Measurements from ENCODE around the gene CIAPIN1.

CIAPIN1 gene

GRCh38 chr16:57474671-57475661 lies 27.8 kb upstream of the CIAPIN1 start:
- Histone ChIP-seq H4K12ac (ENCODE audit: low read depth, low read length) (no peak overlapping the region), H2BK12ac (ENCODE audit: low read length) (no peak overlapping the region), H3K79me1 (ENCODE audit: low read length) (peaks cover 32% of the 10 kb centered on the region), H2BK120ac (ENCODE audit: insufficient read depth, low read length, poor library complexity) (no peak overlapping the region), H3K23ac (ENCODE audit: low read length) (no peak overlapping the region), H3K14ac (ENCODE audit: low read length) (no peak overlapping the region), H2AK5ac (ENCODE audit: low read length) (no peak overlapping the region), H3K9me3 (ENCODE audit: insufficient read depth, low read depth, low read length) (peaks cover 3% of the 10 kb centered on the region), H3K4me1 (ENCODE audit: control insufficient read depth in 1 of 2, insufficient read depth in 2 of 2, low read length in 2 of 2) (peaks cover 47 to 49% of the 10 kb centered on the region in 2 experiments), H3K4ac (ENCODE audit: low read depth, low read length) (no peak overlapping the region), H4K8ac (ENCODE audit: low read depth, low read length) (peak overlapping the region; percentile 0), H3K27ac (ENCODE audit: low read depth, low read length) (peak overlapping the region; percentile 72), H3K4me3 (ENCODE audit: low read depth, low read length) (no peak overlapping the region), H2BK5ac (ENCODE audit: low read depth, low read length, poor library complexity) (no peak overlapping the region), H3K27me3 (ENCODE audit: insufficient read depth, low read length) (no peaks in the 10 kb centered on the region), H3K9ac (ENCODE audit: low read length) (no peak overlapping the region), H3K18ac (ENCODE audit: low read length) (peak overlapping the region; percentile 23), H2AFZ (ENCODE audit: insufficient read depth, low read length, poor library complexity) (no peak overlapping the region), H4K91ac (ENCODE audit: low read depth, low read length) (no peak overlapping the region), H3K36me3 (ENCODE audit: control insufficient read depth in 1 of 2, insufficient read depth in 2 of 2, low read length in 2 of 2) (peaks cover 87 to 97% of the 10 kb centered on the region in 2 experiments), H3K4me2 (ENCODE audit: low read length) (no peak overlapping the region), H3K79me2 (ENCODE audit: control insufficient read depth, insufficient read depth, low read length, poor library complexity) (peaks cover 27% of the 10 kb centered on the region)
- no peak for DNase-seq
- WGBS (ENCODE audit: extremely low coverage, insufficient coverage, insufficient read length), result no CpG with 5 or more reads among the region's 30 CpGs

GRCh38 chr16:57473906-57474305 lies 26.7 kb upstream of the CIAPIN1 start:
- H2BK5ac ChIP-seq (ENCODE audit: low read depth, low read length, poor library complexity), result no peak overlapping the region
- peaks cover 23% of the 10 kb centered on the region for H3K79me1 ChIP-seq (ENCODE audit: low read length)
- no peak overlapping the region for H3K18ac ChIP-seq (ENCODE audit: low read length)
- no peak overlapping the region for H2AK5ac ChIP-seq (ENCODE audit: low read length)
- H2BK12ac ChIP-seq (ENCODE audit: low read length), result no peak overlapping the region
- H3K4me2 ChIP-seq (ENCODE audit: low read length), result no peak overlapping the region
- H3K4me1 ChIP-seq (ENCODE audit: control insufficient read depth in 1 of 2, insufficient read depth in 2 of 2, low read length in 2 of 2), result peaks cover 38 to 40% of the 10 kb centered on the region in 2 experiments
- no peak overlapping the region for H4K12ac ChIP-seq (ENCODE audit: low read depth, low read length)
- no peak overlapping the region for H3K9ac ChIP-seq (ENCODE audit: low read length)
- peaks cover 19% of the 10 kb centered on the region for H3K79me2 ChIP-seq (ENCODE audit: control insufficient read depth, insufficient read depth, low read length, poor library complexity)
- H3K9me3 ChIP-seq (ENCODE audit: insufficient read depth, low read depth, low read length), result peaks cover 3% of the 10 kb centered on the region
- no peak overlapping the region for H3K14ac ChIP-seq (ENCODE audit: low read length)
- no peak overlapping the region for H4K91ac ChIP-seq (ENCODE audit: low read depth, low read length)
- no peak for DNase-seq
- H4K8ac ChIP-seq (ENCODE audit: low read depth, low read length), result no peak overlapping the region
- WGBS (ENCODE audit: extremely low coverage, insufficient coverage, insufficient read length), result no CpG with 5 or more reads among the region's 8 CpGs
- no peak overlapping the region for H2BK120ac ChIP-seq (ENCODE audit: insufficient read depth, low read length, poor library complexity)
- no peak overlapping the region for H3K23ac ChIP-seq (ENCODE audit: low read length)
- H3K36me3 ChIP-seq (ENCODE audit: control insufficient read depth in 1 of 2, insufficient read depth in 2 of 2, low read length in 2 of 2), result peaks cover 89 to 97% of the 10 kb centered on the region in 2 experiments
- H3K27me3 ChIP-seq (ENCODE audit: insufficient read depth, low read length), result no peaks in the 10 kb centered on the region
- H3K27ac ChIP-seq (ENCODE audit: low read depth, low read length), result peak overlapping the region; percentile 35
- no peak overlapping the region for H2AFZ ChIP-seq (ENCODE audit: insufficient read depth, low read length, poor library complexity)
- no peak overlapping the region for H3K4me3 ChIP-seq (ENCODE audit: low read depth, low read length)
- H3K4ac ChIP-seq (ENCODE audit: low read depth, low read length), result no peak overlapping the region

DNA sequence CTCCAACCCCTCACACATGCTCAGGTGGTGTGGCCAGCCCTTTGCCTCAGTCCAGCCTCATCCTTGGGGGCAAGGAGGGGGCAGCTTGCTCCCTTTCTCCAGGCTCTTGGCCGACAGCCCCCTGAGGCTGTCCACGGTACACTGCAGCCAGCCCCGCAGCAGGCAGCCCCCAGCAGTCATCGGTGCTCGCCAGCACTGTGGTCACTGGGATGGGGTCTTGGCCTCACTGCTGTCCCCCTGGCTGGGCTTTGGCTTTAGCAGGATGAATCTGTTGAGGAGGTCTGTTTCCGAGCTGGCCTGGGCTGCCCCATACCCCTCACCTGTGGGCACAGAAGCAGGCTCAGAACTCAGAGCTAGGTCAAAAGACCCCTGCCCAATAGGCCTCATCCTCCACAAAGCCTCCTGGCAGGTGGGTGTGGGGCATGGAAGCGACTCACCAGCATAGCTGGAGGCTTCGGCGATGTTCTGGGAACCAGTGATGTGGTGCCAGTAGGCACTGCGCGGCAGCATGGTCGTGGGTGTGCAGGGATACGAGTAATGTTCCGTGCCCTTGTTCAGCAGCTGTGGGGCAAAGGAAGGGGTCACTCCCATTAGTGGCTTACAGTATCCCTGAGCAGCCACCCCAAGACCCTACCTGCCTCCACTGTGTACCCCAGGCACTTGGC lies 26.1 kb upstream of the CIAPIN1 start:
- Histone ChIP-seq H3K79me1 (ENCODE audit: low read length) (peaks cover 17% of the 10 kb centered on the region), H2AFZ (ENCODE audit: insufficient read depth, low read length, poor library complexity) (no peak overlapping the region), H2BK120ac (ENCODE audit: insufficient read depth, low read length, poor library complexity) (no peak overlapping the region), H3K18ac (ENCODE audit: low read length) (no peak overlapping the region), H3K27me3 (ENCODE audit: insufficient read depth, low read length) (no peaks in the 10 kb centered on the region), H3K27ac (ENCODE audit: low read depth, low read length) (peak overlapping the region; percentile 55), H3K23ac (ENCODE audit: low read length) (no peak overlapping the region), H3K14ac (ENCODE audit: low read length) (no peak overlapping the region), H3K9ac (ENCODE audit: low read length) (no peak overlapping the region), H3K4me2 (ENCODE audit: low read length) (no peak overlapping the region), H4K12ac (ENCODE audit: low read depth, low read length) (no peak overlapping the region), H4K8ac (ENCODE audit: low read depth, low read length) (no peak overlapping the region), H3K4ac (ENCODE audit: low read depth, low read length) (no peak overlapping the region), H2AK5ac (ENCODE audit: low read length) (no peak overlapping the region), H2BK5ac (ENCODE audit: low read depth, low read length, poor library complexity) (no peak overlapping the region), H3K9me3 (ENCODE audit: insufficient read depth, low read depth, low read length) (peaks cover 3% of the 10 kb centered on the region), H4K91ac (ENCODE audit: low read depth, low read length) (no peak overlapping the region), H2BK12ac (ENCODE audit: low read length) (no peak overlapping the region), H3K36me3 (ENCODE audit: control insufficient read depth in 1 of 2, insufficient read depth in 2 of 2, low read length in 2 of 2) (peaks cover 83 to 94% of the 10 kb centered on the region in 2 experiments), H3K4me3 (ENCODE audit: low read depth, low read length) (no peak overlapping the region), H3K79me2 (ENCODE audit: control insufficient read depth, insufficient read depth, low read length, poor library complexity) (peaks cover 14% of the 10 kb centered on the region), H3K4me1 (ENCODE audit: control insufficient read depth in 1 of 2, insufficient read depth in 2 of 2, low read length in 2 of 2) (peaks cover 32 to 35% of the 10 kb centered on the region in 2 experiments)
- no peak for DNase-seq
- no CpG with 5 or more reads among the region's 14 CpGs for WGBS (ENCODE audit: extremely low coverage, insufficient coverage, insufficient read length)

DNA sequence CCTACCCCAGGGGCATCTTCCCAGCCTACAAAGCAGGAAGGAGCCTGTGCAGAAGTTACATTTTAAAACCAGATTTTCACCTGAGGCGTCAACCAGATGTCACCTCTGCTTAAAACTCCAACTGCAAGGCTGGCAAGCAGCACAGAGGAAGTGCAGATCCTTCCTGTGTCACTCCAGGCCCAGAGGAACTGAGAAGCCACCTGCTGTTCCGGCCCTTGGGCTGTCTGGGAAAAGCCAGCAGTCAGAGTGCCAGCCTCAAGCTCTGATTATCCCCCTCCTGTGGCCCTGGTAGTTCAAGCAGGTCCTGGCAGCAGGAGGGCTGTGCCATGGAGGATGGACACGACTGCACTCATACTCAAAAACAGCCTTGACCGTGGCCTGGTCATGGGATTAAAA lies 25.5 kb upstream of the CIAPIN1 start:
- no peak overlapping the region for H2AK5ac ChIP-seq (ENCODE audit: low read length)
- H3K18ac ChIP-seq (ENCODE audit: low read length), result no peak overlapping the region
- no peak for DNase-seq
- H2BK120ac ChIP-seq (ENCODE audit: insufficient read depth, low read length, poor library complexity), result no peak overlapping the region
- no peak overlapping the region for H3K23ac ChIP-seq (ENCODE audit: low read length)
- no peak overlapping the region for H4K12ac ChIP-seq (ENCODE audit: low read depth, low read length)
- no peak overlapping the region for H4K91ac ChIP-seq (ENCODE audit: low read depth, low read length)
- no peak overlapping the region for H4K8ac ChIP-seq (ENCODE audit: low read depth, low read length)
- peak overlapping the region; percentile 20 for H2BK5ac ChIP-seq (ENCODE audit: low read depth, low read length, poor library complexity)
- H3K27ac ChIP-seq (ENCODE audit: low read depth, low read length), result peak overlapping the region; percentile 55
- H3K14ac ChIP-seq (ENCODE audit: low read length), result no peak overlapping the region
- no peak overlapping the region for H3K4ac ChIP-seq (ENCODE audit: low read depth, low read length)
- WGBS (ENCODE audit: extremely low coverage, insufficient coverage, insufficient read length), result no CpG with 5 or more reads among the region's 4 CpGs
- no peak overlapping the region for H3K4me3 ChIP-seq (ENCODE audit: low read depth, low read length)
- H2BK12ac ChIP-seq (ENCODE audit: low read length), result no peak overlapping the region
- peaks cover 26 to 28% of the 10 kb centered on the region in 2 experiments for H3K4me1 ChIP-seq (ENCODE audit: control insufficient read depth in 1 of 2, insufficient read depth in 2 of 2, low read length in 2 of 2)
- no peak overlapping the region for H3K4me2 ChIP-seq (ENCODE audit: low read length)
- peaks cover 12% of the 10 kb centered on the region for H3K79me1 ChIP-seq (ENCODE audit: low read length)
- H3K36me3 ChIP-seq (ENCODE audit: control insufficient read depth in 1 of 2, insufficient read depth in 2 of 2, low read length in 2 of 2), result peaks cover 82 to 93% of the 10 kb centered on the region in 2 experiments
- H3K79me2 ChIP-seq (ENCODE audit: control insufficient read depth, insufficient read depth, low read length, poor library complexity), result peaks cover 8% of the 10 kb centered on the region
- H3K9ac ChIP-seq (ENCODE audit: low read length), result no peak overlapping the region
- H2AFZ ChIP-seq (ENCODE audit: insufficient read depth, low read length, poor library complexity), result no peak overlapping the region
- H3K9me3 ChIP-seq (ENCODE audit: insufficient read depth, low read depth, low read length), result peaks cover under 1% of the 10 kb centered on the region
- H3K27me3 ChIP-seq (ENCODE audit: insufficient read depth, low read length), result no peaks in the 10 kb centered on the region
